Stimulated activated CD8-positive, alpha-beta memory T cell treated with anti-CD3 and anti-CD28 coated beads, Interleukin-15, amount 100 ng/mL, for 24 hours (primary cell): ENCODE results near the gene WAPL.

ENCODE experiments used
- DNase-seq: peaks from one replicate; pipeline ENCODE4 v3.0.0-alpha.2; 2020; ENCODE audit warnings: low read depth

The WAPL gene

GRCh38 chr10:86411852-86412560 is 109.6 kb downstream of the WAPL start:
- DNase-seq: no peak

- no peak for DNase-seq
Observed at GRCh38 chr10:86411281-86411841, 110.2 kb downstream of the WAPL start.

GRCh38 chr10:86410542-86411124 is 111.0 kb downstream of the WAPL start:
- no peak for DNase-seq

GRCh38 chr10:86409183-86409582 is 112.4 kb downstream of the WAPL start:
- no peak for DNase-seq

GRCh38 chr10:86403183-86403797 is 118.3 kb downstream of the WAPL start:
- no peak for DNase-seq

GRCh38 chr10:86402283-86402941 is 119.2 kb downstream of the WAPL start:
- DNase-seq: no peak

- DNase-seq: no peak
Observed at GRCh38 chr10:86401588-86402282, 119.9 kb downstream of the WAPL start.

GRCh38 chr10:86400705-86401587 is 120.6 kb downstream of the WAPL start:
- peak; percentile 41 for DNase-seq

- peak; percentile 85 for DNase-seq
Observed at GRCh38 chr10:86399879-86400704, 121.5 kb downstream of the WAPL start.

GRCh38 chr10:86399514-86399878 is 122.1 kb downstream of the WAPL start:
- DNase-seq: no peak

GRCh38 chr10:86397120-86397519 is 124.5 kb downstream of the WAPL start:
- DNase-seq: no peak

GRCh38 chr10:86393862-86394455 is 127.6 kb downstream of the WAPL start:
- no peak for DNase-seq

- no peak for DNase-seq
Observed at GRCh38 chr10:86393362-86393761, 128.2 kb downstream of the WAPL start.

- DNase-seq: no peak
Observed at GRCh38 chr10:86392723-86393094, 128.9 kb downstream of the WAPL start.

GRCh38 chr10:86391986-86392722 is 129.4 kb downstream of the WAPL start:
- DNase-seq: no peak

- no peak for DNase-seq
Observed at GRCh38 chr10:86391236-86391840, 130.3 kb downstream of the WAPL start.

GRCh38 chr10:86390337-86391120 is 131.1 kb downstream of the WAPL start:
- no peak for DNase-seq
